Neuronal stem cell (in vitro differentiated cells): ENCODE data around the gene CISH.

Source experiments
- DNase-seq: peaks from one replicate; pipeline ENCODE4 v3.0.0-alpha.2; 2013; ENCODE audit warnings: low spot score
- H2AFZ ChIP-seq: one replicate; pipeline ENCODE4 v1.6.1; 2013; ENCODE audit warnings: mild to moderate bottlenecking, low read length, inconsistent platforms
- H2AK5ac ChIP-seq: 2 replicates; pipeline ENCODE4 v1.6.1; 2013; ENCODE audit warnings: low read depth, mild to moderate bottlenecking, inconsistent platforms, low read length, moderate library complexity, mixed read lengths
- H2BK120ac ChIP-seq: 2 replicates; pipeline ENCODE4 v1.6.1; 2013; ENCODE audit warnings: low read depth, mild to moderate bottlenecking, inconsistent platforms, low read length, moderate library complexity, mixed read lengths
- H2BK12ac ChIP-seq: one replicate; pipeline ENCODE4 v1.6.1; 2013; ENCODE audit warnings: low read length, inconsistent platforms
- H2BK15ac ChIP-seq: 2 replicates; pipeline ENCODE4 v1.6.1; 2013; ENCODE audit warnings: mild to moderate bottlenecking, low read length, inconsistent platforms, mixed read lengths
- H2BK5ac ChIP-seq: one replicate; pipeline ENCODE4 v1.6.1; 2013; ENCODE audit warnings: inconsistent platforms, mild to moderate bottlenecking, low read length, moderate library complexity
- H3K14ac ChIP-seq: one replicate; pipeline ENCODE4 v1.6.1; 2013; ENCODE audit warnings: low read length, inconsistent platforms
- H3K18ac ChIP-seq: 2 replicates; pipeline ENCODE4 v1.6.1; 2013; ENCODE audit warnings: low read length, inconsistent platforms
- H3K23ac ChIP-seq: 2 replicates; pipeline ENCODE4 v1.6.1; 2013; ENCODE audit warnings: low read depth, mild to moderate bottlenecking, mixed read lengths, low read length, inconsistent platforms; ENCODE audit not compliant: poor library complexity
- H3K27ac ChIP-seq: replicated peaks from 3 replicates; pipeline ENCODE4 v1.5.1; 2013; ENCODE audit warnings: low read length, inconsistent platforms
- H3K27me3 ChIP-seq, 3 experiments: 2 replicates each; pipeline ENCODE4 v1.6.1; 2013; ENCODE audit warnings: low read length in 3 of 3, mild to moderate bottlenecking in 2 of 3, inconsistent platforms in 1 of 3, low read depth in 1 of 3, mixed read lengths in 1 of 3, moderate library complexity in 1 of 3; ENCODE audit not compliant: control insufficient read depth in 3 of 3, insufficient read depth in 3 of 3
- H3K36me3 ChIP-seq, 2 donors: replicated peaks in 1 of 2; 2 replicates each; pipeline ENCODE4 v1.6.1; 2013; ENCODE audit warnings: low read length in 2 of 2; ENCODE audit not compliant: control insufficient read depth in 2 of 2, insufficient read depth in 2 of 2
- H3K4ac ChIP-seq: 2 replicates; pipeline ENCODE4 v1.6.1; 2013; ENCODE audit warnings: inconsistent platforms, mild to moderate bottlenecking, low read length, moderate library complexity
- H3K4me1 ChIP-seq, 2 donors: 1 replicate in 1 of 2; 2 replicates in 1 of 2; pipeline ENCODE4 v1.6.1; 2013; ENCODE audit warnings: low read length in 2 of 2, low read depth in 1 of 2; ENCODE audit not compliant: control insufficient read depth in 2 of 2, insufficient read depth in 1 of 2
- H3K4me2 ChIP-seq: one replicate; pipeline ENCODE4 v1.6.1; 2013; ENCODE audit warnings: mild to moderate bottlenecking, low read length, inconsistent platforms; ENCODE audit not compliant: insufficient read depth, poor library complexity, severe bottlenecking
- H3K4me3 ChIP-seq, 2 donors: 2 replicates each; pipeline ENCODE4 v1.5.1; 2013; ENCODE audit warnings: low read length in 2 of 2, mild to moderate bottlenecking in 2 of 2, inconsistent platforms in 1 of 2, moderate library complexity in 1 of 2
- H3K79me1 ChIP-seq: one replicate; pipeline ENCODE4 v1.6.1; 2013; ENCODE audit warnings: low read depth, mild to moderate bottlenecking, inconsistent platforms, low read length, moderate library complexity
- H3K9ac ChIP-seq: one replicate; pipeline ENCODE4 v1.6.1; 2013; ENCODE audit warnings: mild to moderate bottlenecking, low read depth, low read length, inconsistent platforms; ENCODE audit not compliant: poor library complexity
- H3K9me3 ChIP-seq, 2 donors: replicated peaks in 1 of 2; 2 replicates each; pipeline versions ENCODE3 to v1.6.1; 2013; ENCODE audit warnings: low read length in 2 of 2, mild to moderate bottlenecking in 2 of 2, inconsistent platforms in 1 of 2, low read depth in 1 of 2, mixed read lengths in 1 of 2, moderate library complexity in 1 of 2; ENCODE audit not compliant: control insufficient read depth in 2 of 2, insufficient read depth in 1 of 2
- H4K8ac ChIP-seq: one replicate; pipeline ENCODE4 v1.6.1; 2013; ENCODE audit warnings: low read depth, mild to moderate bottlenecking, inconsistent platforms, low read length, moderate library complexity
- H4K91ac ChIP-seq: one replicate; pipeline ENCODE4 v1.6.1; 2013; ENCODE audit warnings: low read length, low read depth, mild to moderate bottlenecking, inconsistent platforms; ENCODE audit not compliant: poor library complexity
- WGBS, 2 donors: extraction: QIAGEN DNeasy Blood & Tissue Kit; methylation state at CpG; one replicate each; pipeline ENCODE4 v1.1.7; 2013; ENCODE audit warnings: missing lambda C conversion rate in 2 of 2, mixed read lengths in 1 of 2; ENCODE audit not compliant: insufficient read length in 2 of 2, insufficient replicate concordance in 1 of 2; ENCODE audit errors: extremely low coverage in 2 of 2; 5-methylcytosine and 5-hydroxymethylcytosine counted together

Gene CISH

GRCh38 chr3:50604628-50605588 lies 6.7 kb downstream of the CISH start:
- no peak overlapping the region for H3K18ac ChIP-seq
- H2AFZ ChIP-seq, result no peak overlapping the region
- no peak overlapping the region for H2BK15ac ChIP-seq
- H2BK120ac ChIP-seq, result no peak overlapping the region
- H3K27me3 ChIP-seq, result no peaks in the 10 kb centered on the region
- H3K4me3 ChIP-seq, result no peak overlapping the region
- no peak overlapping the region for H3K27ac ChIP-seq
- H3K4me2 ChIP-seq, result no peak overlapping the region
- H3K9ac ChIP-seq, result peak overlapping the region; percentile 50
- peak overlapping the region; percentile 23 for H3K23ac ChIP-seq
- DNase-seq, result no peak
- no peak overlapping the region for H3K14ac ChIP-seq
- H3K4ac ChIP-seq, result no peak overlapping the region
- no peak overlapping the region for H2BK12ac ChIP-seq
- H2AK5ac ChIP-seq, result no peak overlapping the region
- H3K79me1 ChIP-seq, result peaks cover under 1% of the 10 kb centered on the region
- H3K4me1 ChIP-seq, result peaks cover 8 to 15% of the 10 kb centered on the region in 2 donors
- H3K36me3 ChIP-seq, result peaks cover 2 to 46% of the 10 kb centered on the region in 2 donors
- no peak overlapping the region for H4K91ac ChIP-seq
- H4K8ac ChIP-seq, result no peak overlapping the region
- H3K9me3 ChIP-seq, result no peaks in the 10 kb centered on the region
- WGBS, 2 donors, result no CpG with 5 or more reads among the region's 14 CpGs
- H2BK5ac ChIP-seq, result no peak overlapping the region

GRCh38 chr3:50604110-50604621 lies 7.4 kb downstream of the CISH start:
- DNase-seq, result no peak
- Histone ChIP-seq H3K4me1 (peaks cover 8 to 15% of the 10 kb centered on the region in 2 donors), H3K4me3 (no peak overlapping the region), H3K4ac (no peak overlapping the region), H3K36me3 (peaks cover 2 to 41% of the 10 kb centered on the region in 2 donors), H3K23ac (peak overlapping the region; percentile 26), H2BK15ac (peak overlapping the region; percentile 55), H3K18ac (no peak overlapping the region), H3K27ac (no peak overlapping the region), H3K9ac (no peak overlapping the region), H3K27me3 (no peaks in the 10 kb centered on the region), H4K8ac (no peak overlapping the region), H3K4me2 (no peak overlapping the region), H2AFZ (no peak overlapping the region), H2BK120ac (no peak overlapping the region), H2AK5ac (peak overlapping the region; percentile 49), H2BK12ac (no peak overlapping the region), H3K14ac (no peak overlapping the region), H3K79me1 (peaks cover 2% of the 10 kb centered on the region), H4K91ac (no peak overlapping the region), H2BK5ac (no peak overlapping the region), H3K9me3 (no peaks in the 10 kb centered on the region)
- WGBS, 2 donors, result no CpG with 5 or more reads among the region's 5 CpGs

GRCh38 chr3:50603261-50604109 lies 8.1 kb downstream of the CISH start:
- no peak overlapping the region for H2BK120ac ChIP-seq
- no peak for DNase-seq
- H3K4me2 ChIP-seq, result no peak overlapping the region
- no peak overlapping the region for H3K4ac ChIP-seq
- H3K36me3 ChIP-seq, result peaks cover 2 to 36% of the 10 kb centered on the region in 2 donors
- H3K27ac ChIP-seq, result no peak overlapping the region
- peaks cover 2% of the 10 kb centered on the region for H3K79me1 ChIP-seq
- H3K23ac ChIP-seq, result peak overlapping the region; percentile 26
- no peaks in the 10 kb centered on the region for H3K9me3 ChIP-seq
- no peak overlapping the region for H3K14ac ChIP-seq
- peaks cover 8 to 15% of the 10 kb centered on the region in 2 donors for H3K4me1 ChIP-seq
- H3K4me3 ChIP-seq, result no peak overlapping the region
- no peaks in the 10 kb centered on the region for H3K27me3 ChIP-seq
- H4K8ac ChIP-seq, result no peak overlapping the region
- H3K9ac ChIP-seq, result no peak overlapping the region
- H2AFZ ChIP-seq, result no peak overlapping the region
- H4K91ac ChIP-seq, result no peak overlapping the region
- no peak overlapping the region for H2BK15ac ChIP-seq
- H2AK5ac ChIP-seq, result no peak overlapping the region
- no CpG with 5 or more reads among the region's 4 CpGs for WGBS, 2 donors
- no peak overlapping the region for H2BK5ac ChIP-seq
- no peak overlapping the region for H2BK12ac ChIP-seq
- no peak overlapping the region for H3K18ac ChIP-seq
